A673 (cell line): ENCODE measurements around the gene RALGAPA1. TPM values are rescaled to one million over a fixed set of nuclear protein-coding genes. Genes with fewer than 3 reads are reported as not detected.

Experiments
- BruUV-seq: library from RNA; stranded (reverse); fragments of 400-500 nt; replicated peaks from 2 replicates; lab custom pipeline; 2021; lab: Mats Ljungman, UMichigan
- CTCF ChIA-PET: fragments of 300-600 bp; sonication (Branson Sonifier 250); formaldehyde crosslinking; loops from one replicate; lab custom pipeline; 2022; ENCODE audit warnings: antibody characterized with exemption; lab: Charles Lee
- POLR2A ChIA-PET: fragments of 300-600 bp; sonication (Branson Sonifier 250); formaldehyde crosslinking; loops from one replicate; lab custom pipeline; 2022; ENCODE audit warnings: antibody characterized with exemption; ENCODE audit not compliant: low non-redundant PET; lab: Charles Lee
- DNase-seq: peaks from one replicate; pipeline ENCODE4 v3.0.0-alpha.2; 2015; ENCODE audit warnings: low spot score
- H3K27ac ChIP-seq: fragments of 200-600 bp; sonication (generic); 2 replicates; pipeline ENCODE4 v1.5.1; 2016; ENCODE audit warnings: mixed run types, low read depth, mild to moderate bottlenecking, mixed read lengths, antibody characterized with exemption, low read length; ENCODE audit not compliant: poor library complexity, severe bottlenecking
- H3K27me3 ChIP-seq: fragments of 200-600 bp; sonication (generic); replicated peaks from 2 replicates; pipeline ENCODE4 v1.6.1; 2017; ENCODE audit warnings: mixed run types, low read depth, mild to moderate bottlenecking, mixed read lengths, antibody characterized with exemption, low read length; ENCODE audit not compliant: insufficient read depth, poor library complexity
- H3K36me3 ChIP-seq: fragments of 200-600 bp; sonication (generic); 2 replicates; pipeline ENCODE4 v1.6.1; 2016; ENCODE audit warnings: mixed run types, mild to moderate bottlenecking, mixed read lengths, antibody characterized with exemption, low read length; ENCODE audit not compliant: insufficient read depth, poor library complexity, severe bottlenecking
- H3K4me1 ChIP-seq: fragments of 200-600 bp; sonication (generic); 2 replicates; pipeline ENCODE4 v1.6.1; 2017; ENCODE audit warnings: mixed run types, mild to moderate bottlenecking, mixed read lengths, antibody characterized with exemption, low read length; ENCODE audit not compliant: insufficient read depth, poor library complexity, severe bottlenecking
- H3K4me3 ChIP-seq: fragments of 200-600 bp; sonication (generic); 2 replicates; pipeline ENCODE4 v1.5.1; 2016; ENCODE audit warnings: low read depth, mixed run types, mild to moderate bottlenecking, mixed read lengths, low read length; ENCODE audit not compliant: poor library complexity, severe bottlenecking
- H3K9me3 ChIP-seq: fragments of 200-600 bp; sonication (generic); 2 replicates; pipeline ENCODE4 v1.6.1; 2016; ENCODE audit warnings: mixed run types, low read depth, mild to moderate bottlenecking, mixed read lengths, antibody characterized with exemption, low read length; ENCODE audit not compliant: poor library complexity, severe bottlenecking
- CTCF ChIP-seq: fragments of 300-800, 200-600 bp; sonication (generic); conservative IDR thresholded peaks from 2 replicates; pipeline ENCODE4 v1.5.1; 2017; ENCODE audit warnings: low read depth, mild to moderate bottlenecking, antibody characterized with exemption, low read length, moderate library complexity, mixed read lengths
- EZH2 ChIP-seq: fragments of 200-600 bp; sonication (generic); IDR thresholded peaks from 2 replicates; pipeline ENCODE4 v1.6.1; 2017; ENCODE audit warnings: borderline replicate concordance, low read depth, mild to moderate bottlenecking, mixed read lengths, antibody characterized with exemption, low read length; ENCODE audit not compliant: poor library complexity, severe bottlenecking
- intact Hi-C: fragments of 100-400 bp; cut with micrococcal nuclease; formaldehyde crosslinking; loops from one replicate; pipeline ENCODE4 v1.10.0; 2022; ENCODE audit not compliant: unreplicated experiment
- total RNA-seq: library from RNA; stranded (reverse); gene quantifications from 2 replicates; pipeline ENCODE4 v1.2.3, GENCODE V29; 2021

RALGAPA1 gene
- total RNA-seq, 1 experiment from 2014 or later = 42.4 TPM

- no peak for TF ChIP-seq CTCF
- Histone ChIP-seq H3K4me3 (no peak overlapping the region), H3K9me3 (no peaks in the 10 kb centered on the region), H3K4me1 (peaks cover 52% of the 10 kb centered on the region), H3K27ac (no peak overlapping the region), H3K36me3 (no peaks in the 10 kb centered on the region), H3K27me3 (no peaks in the 10 kb centered on the region)
- DNase-seq = no peak
- POLR2A ChIA-PET = no interaction called here
- BruUV-seq = no TSS peak
- intact Hi-C loops = loop anchor here (5.0 kb wide), 1 partner anchor 112 kb away; the partner anchor contains the start of gene RALGAPA1
- CTCF ChIA-PET = interaction anchor here (0.6 to 0.8 kb wide), 2 partner anchors 9 to 257 kb away, joined by 3 to 11 read pairs; no protein-coding TSS in a partner anchor
These were observed 113.4 kb downstream of the RALGAPA1 start for GRCh38 chr14:35695647-35696046.

GRCh38 chr14:35695072-35695471 is 114.0 kb downstream of the RALGAPA1 start:
- Histone ChIP-seq H3K4me3 (no peak overlapping the region), H3K27ac (no peak overlapping the region), H3K36me3 (no peaks in the 10 kb centered on the region), H3K9me3 (no peaks in the 10 kb centered on the region), H3K27me3 (no peaks in the 10 kb centered on the region), H3K4me1 (peaks cover 52% of the 10 kb centered on the region)
- ChIA-PET POLR2A (no interaction called here), CTCF (no interaction called here)
- no peak for DNase-seq
- intact Hi-C loops = loop anchor here (5.0 kb wide), 1 partner anchor 112 kb away; the partner anchor contains the start of gene RALGAPA1
- TF ChIP-seq CTCF (no peak), EZH2 (no peak)
- no TSS peak for BruUV-seq

GRCh38 chr14:35689000-35689460 is 120.1 kb downstream of the RALGAPA1 start:
- intact Hi-C loops = loop anchor here (5.0 kb wide), 3 partner anchors 157 to 547 kb away; partner anchors contain the start of gene INSM2
- no peak for DNase-seq
- Histone ChIP-seq H3K4me3 (no peak overlapping the region), H3K36me3 (no peaks in the 10 kb centered on the region), H3K27me3 (no peaks in the 10 kb centered on the region), H3K27ac (no peak overlapping the region), H3K9me3 (no peaks in the 10 kb centered on the region), H3K4me1 (peaks cover 14% of the 10 kb centered on the region)
- BruUV-seq = no TSS peak
- ChIA-PET CTCF (interaction anchor here (0.9 kb wide), 1 partner anchor 548 kb away, joined by 3 read pairs; no protein-coding TSS in a partner anchor), POLR2A (no interaction called here)
- TF ChIP-seq CTCF (no peak), EZH2 (no peak)
